H1 (cell line): ENCODE data around the gene ANKH. TPM values are rescaled to one million over a fixed set of nuclear protein-coding genes. Genes with fewer than 3 reads are reported as not detected.

ENCODE experiments used
- CTCF ChIA-PET: fragments of 300-600 bp; sonication (Branson Sonifier 250); formaldehyde crosslinking; loops from one replicate; lab custom pipeline; 2021; ENCODE audit not compliant: partially characterized antibody; lab: Charles Lee
- POLR2A ChIA-PET: fragments of 300-600 bp; sonication (Branson Sonifier 250); formaldehyde crosslinking; loops from one replicate; lab custom pipeline; 2021; ENCODE audit warnings: inconsistent platforms; ENCODE audit not compliant: partially characterized antibody; lab: Charles Lee
- DNase-seq, 2 experiments: peaks; one replicate each; pipeline versions ENCODE4 v3.0.0 to v3.0.0-alpha.2; 2010 to 2022; ENCODE audit warnings: low spot score in 2 of 2, low read depth in 1 of 2, mixed read lengths in 1 of 2
- FAIRE-seq: peaks from 2 replicates; lab custom pipeline; 2011; peaks lifted over from hg19 to GRCh38; lab: Jason Lieb, UNC
- H2AFZ ChIP-seq: 2 replicates; pipeline ENCODE4 v1.8.1; 2012; ENCODE audit warnings: low read length, inconsistent platforms
- H2AK5ac ChIP-seq: 2 replicates; pipeline ENCODE4 v1.6.1; 2013; ENCODE audit warnings: low read depth, low read length
- H2BK120ac ChIP-seq: replicated peaks from 2 replicates; pipeline ENCODE3; 2013; ENCODE audit warnings: low read depth, low read length, inconsistent platforms
- H2BK12ac ChIP-seq: 2 replicates; pipeline ENCODE4 v1.6.1; 2013; ENCODE audit warnings: low read depth, low read length
- H2BK15ac ChIP-seq: 2 replicates; pipeline ENCODE4 v1.6.1; 2013; ENCODE audit warnings: low read length
- H2BK20ac ChIP-seq: 2 replicates; pipeline ENCODE4 v1.6.1; 2013; ENCODE audit warnings: low read length
- H2BK5ac ChIP-seq: 2 replicates; pipeline ENCODE4 v1.6.1; 2013; ENCODE audit warnings: low read depth, low read length
- H3K14ac ChIP-seq: 2 replicates; pipeline ENCODE4 v1.6.1; 2013; ENCODE audit warnings: inconsistent platforms; ENCODE audit not compliant: insufficient read length
- H3K18ac ChIP-seq: 2 replicates; pipeline ENCODE4 v1.6.1; 2013; ENCODE audit warnings: low read length; ENCODE audit errors: extremely low read depth
- H3K23ac ChIP-seq: 2 replicates; pipeline ENCODE4 v1.6.1; 2013; ENCODE audit warnings: inconsistent platforms; ENCODE audit not compliant: insufficient read length
- H3K23me2 ChIP-seq: 2 replicates; pipeline ENCODE4 v1.6.1; 2013; ENCODE audit warnings: low read depth, low read length
- H3K27ac ChIP-seq: 2 replicates; pipeline ENCODE4 v1.6.1; 2011; ENCODE audit warnings: low read depth, low read length, inconsistent platforms
- H3K27me3 ChIP-seq, 4 experiments: replicated peaks in 1 of 4; 1 replicate in 1 of 4; 2 replicates in 3 of 4; pipeline versions ENCODE4 v1.6.1 to v1.8.1; 2011 to 2013; ENCODE audit warnings: low read length in 3 of 4, mild to moderate bottlenecking in 3 of 4, inconsistent platforms in 2 of 4, mixed read lengths in 2 of 4, moderate library complexity in 1 of 4; ENCODE audit not compliant: control insufficient read depth in 3 of 4, insufficient read depth in 3 of 4; ENCODE audit errors: extremely low read depth in 1 of 4
- H3K36me3 ChIP-seq, 4 experiments: 2 replicates each; pipeline versions ENCODE4 v1.6.1 to v1.8.1; 2011 to 2013; ENCODE audit warnings: mild to moderate bottlenecking in 4 of 4, low read length in 3 of 4, moderate library complexity in 2 of 4, control low read depth in 1 of 4, inconsistent platforms in 1 of 4; ENCODE audit not compliant: insufficient read depth in 4 of 4, control insufficient read depth in 2 of 4
- H3K4ac ChIP-seq: replicated peaks from 2 replicates; pipeline ENCODE3; 2013; ENCODE audit warnings: low read length, low read depth, mixed read lengths, inconsistent platforms; ENCODE audit not compliant: insufficient read length
- H3K4me1 ChIP-seq, 4 experiments: replicated peaks in 1 of 4; 1 replicate in 1 of 4; 2 replicates in 3 of 4; pipeline versions ENCODE4 v1.6.1 to v1.8.1; 2011 to 2013; ENCODE audit warnings: low read length in 3 of 4, inconsistent platforms in 2 of 4, mixed read lengths in 1 of 4; ENCODE audit not compliant: insufficient read depth in 4 of 4, control insufficient read depth in 3 of 4
- H3K4me2 ChIP-seq, 2 experiments: 2 replicates each; pipeline versions ENCODE4 v1.6.1 to v1.8.1; 2011 to 2013; ENCODE audit warnings: low read depth in 2 of 2, low read length in 2 of 2, control low read depth in 1 of 2, inconsistent platforms in 1 of 2, mild to moderate bottlenecking in 1 of 2; ENCODE audit not compliant: insufficient read depth in 1 of 2
- H3K4me3 ChIP-seq, 4 experiments: fragments of 200-600, 300-600 bp in 1 of 4; sonication (generic), shearing (Covaris generic), sonication (Bioruptor Twin) in 1 of 4; 2 replicates each; pipeline versions ENCODE4 v1.5.1 to v1.8.1; 2011 to 2016; ENCODE audit warnings: low read length in 4 of 4, low read depth in 3 of 4, control low read depth in 2 of 4, inconsistent platforms in 2 of 4, mild to moderate bottlenecking in 2 of 4, mixed read lengths in 1 of 4, moderate library complexity in 1 of 4; ENCODE audit not compliant: insufficient read depth in 2 of 4; ENCODE audit errors: extremely low read depth in 1 of 4
- H3K56ac ChIP-seq: replicated peaks from 2 replicates; pipeline ENCODE3; 2013; ENCODE audit warnings: low read depth, mild to moderate bottlenecking, mixed read lengths, low read length, inconsistent platforms; ENCODE audit not compliant: insufficient read length
- H3K79me1 ChIP-seq: 2 replicates; pipeline ENCODE4 v1.6.1; 2013; ENCODE audit warnings: low read depth, low read length, control low read depth
- H3K79me2 ChIP-seq, 2 experiments: 2 replicates each; pipeline versions ENCODE4 v1.6.1 to v1.8.1; 2012 to 2013; ENCODE audit warnings: low read length in 2 of 2, mild to moderate bottlenecking in 2 of 2, inconsistent platforms in 1 of 2; ENCODE audit not compliant: insufficient read depth in 2 of 2, control insufficient read depth in 1 of 2
- H3K9ac ChIP-seq, 4 experiments: replicated peaks in 1 of 4; 1 replicate in 1 of 4; 2 replicates in 3 of 4; pipeline versions ENCODE4 v1.6.1 to v1.8.1; 2011 to 2013; ENCODE audit warnings: low read depth in 3 of 4, low read length in 3 of 4, control low read depth in 2 of 4, mild to moderate bottlenecking in 2 of 4, moderate library complexity in 2 of 4, inconsistent platforms in 1 of 4; ENCODE audit errors: extremely low read depth in 1 of 4
- H3K9me3 ChIP-seq, 2 experiments: 2 replicates each; pipeline versions ENCODE4 v1.6.1 to v1.8.1; 2012 to 2013; ENCODE audit warnings: mild to moderate bottlenecking in 2 of 2, moderate library complexity in 2 of 2, control low read depth in 1 of 2, inconsistent platforms in 1 of 2, low read depth in 1 of 2, low read length in 1 of 2, mixed read lengths in 1 of 2; ENCODE audit not compliant: insufficient read depth in 2 of 2
- H4K20me1 ChIP-seq, 2 experiments: replicated peaks in 1 of 2; 2 replicates each; pipeline versions ENCODE3 to v1.8.1; 2011 to 2013; ENCODE audit warnings: inconsistent platforms in 2 of 2, low read length in 2 of 2, mild to moderate bottlenecking in 1 of 2; ENCODE audit not compliant: insufficient read depth in 2 of 2, control insufficient read depth in 1 of 2
- H4K5ac ChIP-seq: 2 replicates; pipeline ENCODE4 v1.6.1; 2013; ENCODE audit warnings: low read length, low read depth, mixed read lengths, inconsistent platforms; ENCODE audit not compliant: insufficient read length
- H4K8ac ChIP-seq: 2 replicates; pipeline ENCODE4 v1.8.0; 2013; ENCODE audit warnings: mild to moderate bottlenecking, moderate library complexity, low read length, inconsistent platforms; ENCODE audit not compliant: insufficient read depth; ENCODE audit errors: extremely low read depth
- H4K91ac ChIP-seq: replicated peaks from 2 replicates; pipeline ENCODE3; 2013; ENCODE audit warnings: low read length, mixed read lengths, inconsistent platforms; ENCODE audit not compliant: insufficient read length
- NRF1 ChIP-seq: IDR thresholded peaks from 2 replicates; pipeline ENCODE4 v1.6.1; 2011; ENCODE audit warnings: mild to moderate bottlenecking, low read depth, low read length, improper control_type of control experiment
- WGBS, 2 experiments: shearing (Covaris generic) in 1 of 2; methylation state at CpG; one replicate each; pipeline versions ENCODE4 v1.1.6 to v1.1.7; 2013 to 2015; ENCODE audit warnings: low lambda C conversion rate in 2 of 2, mixed read lengths in 2 of 2, inconsistent platforms in 1 of 2, low coverage in 1 of 2, missing lambda C conversion rate in 1 of 2; ENCODE audit not compliant: insufficient replicate concordance in 2 of 2, insufficient coverage in 1 of 2, insufficient read length in 1 of 2; ENCODE audit errors: extremely low coverage in 1 of 2, missing lambda C conversion rate in 1 of 2; 5-methylcytosine and 5-hydroxymethylcytosine counted together
- polyA plus RNA-seq, 7 experiments: library from polyadenylated mRNA; depleted of rRNA in 3 of 7; stranded (reverse) in 5 of 7; unstranded in 2 of 7; fragments of >200 nt in 5 of 7; fragments of 200-250 nt in 2 of 7; gene quantifications; 1 replicate in 5 of 7; 2 replicates in 1 of 7; 4 replicates in 1 of 7; pipeline versions ENCODE4 v1.2.1 to v1.2.3, GENCODE V29; 2011 to 2013; ENCODE audit warnings: missing spikeins in 2 of 7, mixed read lengths in 2 of 7
- total RNA-seq: library from RNA; stranded (reverse); fragmentation: NEBNext Ultra II Directional; extraction: Animal tissue kit (Norgen Biotek cat#: 25700); gene quantifications from 2 replicates; pipeline ENCODE4 v1.2.1, GENCODE V29; 2021

The ANKH gene
- total and polyA plus RNA-seq, 2 of the 8 experiments (the other 6 are each of a cell fraction or from before 2014, with no cell fraction given) = 5.3 to 13.0 TPM

DNA sequence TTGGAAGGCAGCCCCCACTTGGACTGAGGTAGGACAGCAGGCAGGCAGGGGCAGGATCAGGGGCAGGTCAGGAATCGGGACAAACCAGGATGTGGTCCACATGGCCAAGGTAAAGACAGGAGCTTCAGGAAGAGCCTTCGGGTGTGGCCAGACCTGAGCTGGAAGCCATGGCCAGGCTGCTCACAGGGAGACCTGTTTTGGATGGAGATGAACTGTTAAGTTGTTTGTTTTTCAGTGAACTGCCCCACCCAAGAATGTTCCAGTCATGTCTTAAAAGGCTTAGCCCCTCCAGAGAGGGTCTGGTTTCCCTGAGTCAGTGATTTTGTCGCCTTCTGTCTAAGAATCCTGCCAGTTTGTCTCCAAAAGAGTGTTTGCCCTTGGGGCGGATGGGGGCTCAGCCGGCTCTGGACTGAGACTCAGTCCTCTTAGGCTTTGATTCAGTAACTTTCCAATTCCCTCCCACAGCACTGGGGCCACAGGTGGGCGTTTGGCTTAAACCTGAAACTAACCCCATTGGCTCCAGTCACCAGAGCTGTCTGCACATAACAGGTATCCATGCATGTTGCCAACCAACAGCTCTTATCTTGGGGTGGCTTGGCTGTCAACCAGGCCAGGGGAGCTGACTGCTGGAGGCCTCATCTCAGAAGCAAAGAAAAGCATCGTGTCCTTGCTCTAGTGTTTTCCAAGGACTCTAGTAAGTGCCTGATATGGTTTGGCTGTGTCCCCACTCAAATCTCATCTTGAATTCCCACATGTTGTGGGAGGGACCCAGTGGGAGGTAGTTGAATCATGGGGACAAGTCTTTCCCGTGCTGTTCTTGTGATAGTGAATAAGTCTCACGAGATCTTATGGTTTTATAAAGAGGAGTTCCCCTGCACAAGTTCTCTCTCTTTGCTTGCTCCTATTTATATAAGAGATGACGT, 11.3 kb upstream of the ANKH start:
- Histone ChIP-seq H3K4me3 (no peak overlapping the region), H3K36me3 (no peaks in the 10 kb centered on the region), H4K20me1 (no peaks in the 10 kb centered on the region), H3K56ac (no peak overlapping the region), H3K9ac (no peak overlapping the region), H3K23ac (no peak overlapping the region), H2BK15ac (0 out of 2 replicates have a peak overlapping the region, but pooled peaks have one; percentile 31), H3K18ac (no peak overlapping the region), H3K4me2 (no peak overlapping the region), H3K4me1 (no peaks in the 10 kb centered on the region), H4K5ac (no peak overlapping the region), H2AFZ (no peak overlapping the region), H3K4ac (no peak overlapping the region), H3K27ac (no peak overlapping the region), H3K79me1 (no peaks in the 10 kb centered on the region), H3K23me2 (no peaks in the 10 kb centered on the region), H4K91ac (no peak overlapping the region), H2AK5ac (no peak overlapping the region), H3K9me3 (no peaks in the 10 kb centered on the region), H2BK5ac (no peak overlapping the region), H4K8ac (no peak overlapping the region; the same call in 1 of the 2 replicates), H3K14ac (no peak overlapping the region), H2BK12ac (no peak overlapping the region), H2BK120ac (no peak overlapping the region)
- no peak for DNase-seq
- 88% methylated on average over 10 of the region's 10 CpGs; no CpG with 5 or more reads in 1 of the 2 experiments for WGBS, 2 experiments
- POLR2A ChIA-PET = no interaction called here
- no peak for FAIRE-seq
- no peak for TF ChIP-seq NRF1
- TF ChIP-seq, all 59 proteins: peak for 0
- CTCF ChIA-PET = interaction anchor here (0.9 kb wide), 2 partner anchors 17 to 156 kb away, joined by 3 read pairs; no protein-coding TSS in a partner anchor
- H2BK20ac ChIP-seq = no peak overlapping the region
- no peaks in the 10 kb centered on the region for H3K79me2 ChIP-seq
- H3K27me3 ChIP-seq = no peaks in the 10 kb centered on the region
